K562 (cell line): Measurements from ENCODE around the gene DGCR2. TPM values are rescaled to one million over a fixed set of nuclear protein-coding genes. Genes with fewer than 3 reads are reported as not detected.
A peak's percentile ranks its signal among the peaks of the same experiment; 100 is the strongest.

Source experiments
- C11orf30 ChIP-seq: fragments of 450-650 bp; IDR thresholded peaks from 2 replicates; pipeline ENCODE4 v1.6.1; 2016; ENCODE audit warnings: low read depth, mild to moderate bottlenecking
- CCAR2 ChIP-seq: fragments of 200-400 bp; formaldehyde crosslinking; IDR thresholded peaks from 2 replicates; pipeline ENCODE4 v1.6.1; 2017; ENCODE audit warnings: mild to moderate bottlenecking, low read depth, low read length
- CREB1 ChIP-seq, 2 experiments: sonication (generic) in 1 of 2; formaldehyde crosslinking in 1 of 2; IDR thresholded peaks; 2 replicates each; pipeline versions ENCODE4 v1.6.1 to v1.8.0; 2012 to 2022; ENCODE audit warnings: inconsistent platforms in 1 of 2, mild to moderate bottlenecking in 1 of 2, missing genetic modification reagents in 1 of 2, moderate library complexity in 1 of 2
- CXXC5 ChIP-seq: fragments of 250-450 bp; sonication (Bioruptor Pico); IDR thresholded peaks from 2 replicates; pipeline ENCODE4 v1.8.0; 2022; ENCODE audit warnings: inconsistent platforms, mild to moderate bottlenecking, moderate library complexity
- DEAF1 ChIP-seq: fragments of 450-650 bp; formaldehyde crosslinking; IDR thresholded peaks from 2 replicates; pipeline ENCODE4 v1.4.0; 2020; ENCODE audit warnings: mild to moderate bottlenecking, moderate library complexity
- HNRNPL ChIP-seq: fragments of 200-400 bp; formaldehyde crosslinking; IDR thresholded peaks from 2 replicates; pipeline ENCODE4 v1.6.1; 2017; ENCODE audit warnings: low read depth, mild to moderate bottlenecking, low read length
- HOMEZ ChIP-seq: fragments of 250-450 bp; sonication (Bioruptor Pico); IDR thresholded peaks from 2 replicates; pipeline ENCODE4 v1.4.0; 2020; ENCODE audit warnings: mild to moderate bottlenecking, moderate library complexity
- MAFK ChIP-seq: IDR thresholded peaks from 2 replicates; pipeline ENCODE4 v1.6.1; 2011; ENCODE audit warnings: low read length, improper control_type of control experiment
- NCOA4 ChIP-seq: fragments of 450-650 bp; IDR thresholded peaks from 2 replicates; pipeline ENCODE4 v1.6.1; 2018; ENCODE audit warnings: mild to moderate bottlenecking; ENCODE audit not compliant: partially characterized antibody
- NFE2 ChIP-seq: IDR thresholded peaks from 2 replicates; pipeline ENCODE4 v1.6.1; 2014; ENCODE audit warnings: antibody characterized with exemption, low read depth
- PYGO2 ChIP-seq: fragments of 450-650 bp; IDR thresholded peaks from 2 replicates; pipeline ENCODE4 v1.6.1; 2016; ENCODE audit warnings: mild to moderate bottlenecking, missing genetic modification characterization, moderate library complexity, missing compliant biosample characterization
- SIRT6 ChIP-seq: IDR thresholded peaks from one replicate; pipeline ENCODE4 v1.6.1; 2012; ENCODE audit warnings: low read depth, mild to moderate bottlenecking, control low read depth, inconsistent platforms, low read length, moderate library complexity
- STAT6 ChIP-seq: sonication (generic); formaldehyde crosslinking; IDR thresholded peaks from 2 replicates; pipeline ENCODE4 v1.8.1; 2023; ENCODE audit warnings: mild to moderate bottlenecking, missing genetic modification reagents
- ZBTB34 ChIP-seq: fragments of 250-450 bp; sonication (Bioruptor Pico); IDR thresholded peaks from 2 replicates; pipeline ENCODE4 v1.8.0; 2021; ENCODE audit warnings: mild to moderate bottlenecking, moderate library complexity
- ZC3H4 ChIP-seq: sonication (generic); formaldehyde crosslinking; IDR thresholded peaks from 2 replicates; pipeline ENCODE4 v1.9.0; 2021; ENCODE audit warnings: missing genetic modification reagents, borderline replicate concordance
- ZNF354B ChIP-seq: fragments of 250-450 bp; sonication (Bioruptor Pico); IDR thresholded peaks from 2 replicates; pipeline ENCODE4 v1.4.0; 2020
- ZNF584 ChIP-seq: fragments of 200-800 bp; sonication (Bioruptor generic); IDR thresholded peaks from 2 replicates; pipeline ENCODE4 v1.6.1; 2016; ENCODE audit warnings: low read depth, mild to moderate bottlenecking, missing genetic modification characterization, missing compliant biosample characterization
- polyA plus RNA-seq, 8 experiments: library from polyadenylated mRNA; depleted of rRNA in 4 of 8; stranded (reverse) in 5 of 8; unstranded in 3 of 8; fragments of >200 nt; fragmentation: Nextera tagmentation in 2 of 8; fragmentation: Illumina TruSeq in 1 of 8; extraction: Ambion mirVana in 2 of 8; extraction: Trizol in 1 of 8; gene quantifications; 2 replicates each; pipeline versions ENCODE4 v1.2.1 to v1.2.3, GENCODE V29; 2011 to 2014; ENCODE audit warnings: inconsistent platforms in 1 of 8, missing spikeins in 1 of 8
- total RNA-seq, 7 experiments: library from RNA; depleted of rRNA in 6 of 7; stranded (reverse); fragments of >200 nt in 6 of 7; fragmentation: Illumina TruSeq in 2 of 7; extraction: Trizol in 2 of 7; gene quantifications; 2 replicates each; pipeline versions ENCODE4 v1.2.1 to v1.2.3, GENCODE V29; 2011 to 2021; ENCODE audit warnings: low replicate concordance in 1 of 7
- TF ChIP-seq, protein P1 (sequence below): conservative IDR thresholded peaks from 2 replicates; pipeline ENCODE4 v1.6.1; 2011; ENCODE audit warnings: low read depth, mild to moderate bottlenecking, low read length; ENCODE audit not compliant: control insufficient read depth

DGCR2 gene
- total and polyA plus RNA-seq, 9 of the 15 experiments (the other 6 are each of a cell fraction or from before 2014, with no cell fraction given): 0.69 to 101 (median 56.4) TPM

- peak; percentile 81; the same call in 1 of the 2 replicates for TF ChIP-seq STAT6 (CRISPR knock-in tag)
- TF ChIP-seq NFE2: no peak
- TF ChIP-seq HOMEZ (CRISPR knock-in tag): 0 out of 2 replicates have a peak, but pooled peaks have one; percentile 59
- TF ChIP-seq CXXC5: peak; percentile 80
- TF ChIP-seq, protein P1, sequence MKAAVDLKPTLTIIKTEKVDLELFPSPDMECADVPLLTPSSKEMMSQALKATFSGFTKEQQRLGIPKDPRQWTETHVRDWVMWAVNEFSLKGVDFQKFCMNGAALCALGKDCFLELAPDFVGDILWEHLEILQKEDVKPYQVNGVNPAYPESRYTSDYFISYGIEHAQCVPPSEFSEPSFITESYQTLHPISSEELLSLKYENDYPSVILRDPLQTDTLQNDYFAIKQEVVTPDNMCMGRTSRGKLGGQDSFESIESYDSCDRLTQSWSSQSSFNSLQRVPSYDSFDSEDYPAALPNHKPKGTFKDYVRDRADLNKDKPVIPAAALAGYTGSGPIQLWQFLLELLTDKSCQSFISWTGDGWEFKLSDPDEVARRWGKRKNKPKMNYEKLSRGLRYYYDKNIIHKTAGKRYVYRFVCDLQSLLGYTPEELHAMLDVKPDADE: no peak
- TF ChIP-seq SIRT6: no peak
- peak; percentile 76; the same call in 1 of the 2 replicates for TF ChIP-seq ZNF584 (CRISPR knock-in tag)
- TF ChIP-seq PYGO2: no peak
- no peak; the same call in 1 of the 2 replicates for TF ChIP-seq HNRNPL
- peak; percentile 43; the same call in 1 of the 2 replicates for TF ChIP-seq CREB1 (IDR thresholded peaks at IDR 0.05)
- TF ChIP-seq CREB1 (CRISPR knock-in tag; IDR thresholded peaks at IDR 0.05): no peak
- TF ChIP-seq MAFK: peak; percentile 39; the same call in 1 of the 2 replicates
- no peak for TF ChIP-seq ZC3H4 (CRISPR knock-in tag)
- TF ChIP-seq ZBTB34 (CRISPR knock-in tag): no peak
- no peak for TF ChIP-seq CCAR2
- TF ChIP-seq ZNF354B (CRISPR knock-in tag): peak; percentile 67
- TF ChIP-seq NCOA4: no peak
- no peak for TF ChIP-seq C11orf30
- TF ChIP-seq DEAF1 (CRISPR knock-in tag): peak; percentile 19
Measured at GRCh38 chr22:19109198-19110063, 12.8 kb downstream of the DGCR2 start (continued).
